ENCODE results near the gene DMAP1. TPM values are rescaled to one million over a fixed set of nuclear protein-coding genes. Genes with fewer than 3 reads are reported as not detected.
A peak's percentile ranks its signal among the peaks of the same experiment; 100 is the strongest.

Gene DMAP1
- total and polyA plus RNA-seq, 9 of the 15 experiments (the other 6 are each of a cell fraction or from before 2014, with no cell fraction given) = 1.5 to 51.2 (median 30.3) TPM

DNA sequence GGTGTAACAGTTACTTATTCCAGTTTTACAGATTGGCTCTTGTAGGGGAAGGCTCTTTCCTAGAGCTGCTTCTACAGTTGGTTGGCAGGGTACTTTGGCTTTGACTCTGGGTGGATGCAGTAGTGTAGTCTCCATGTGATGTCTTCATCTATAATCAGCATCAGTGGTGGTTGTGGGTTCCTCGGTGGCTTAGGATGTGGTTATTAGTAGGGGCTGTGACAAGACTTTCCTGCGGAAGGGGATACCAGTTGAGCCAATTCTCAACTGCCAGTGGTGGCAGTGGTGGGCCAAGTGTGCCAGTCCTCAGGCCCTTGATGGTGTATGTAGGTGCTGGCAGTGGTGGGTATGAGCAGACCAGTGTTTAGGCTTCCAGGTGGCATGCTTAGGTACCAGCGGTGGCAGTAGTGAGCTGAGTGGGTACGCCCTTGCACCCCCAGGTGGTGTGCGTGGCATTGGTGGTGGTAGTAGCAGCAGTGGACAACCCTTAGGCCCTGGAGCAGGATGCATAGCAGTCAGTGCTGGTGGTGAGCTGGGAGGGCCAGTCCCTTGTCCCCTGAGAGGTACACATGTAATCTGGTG lies 44.7 kb upstream of the DMAP1 start:
- ChIA-PET POLR2A (no interaction called here), CTCF (ENCODE audit: low intra/inter-chr PET ratio) (no interaction called here)
- no TSS peak for BruUV-seq (replicated peaks)
- H3K79me2 ChIP-seq (ENCODE audit: control insufficient read depth, insufficient read depth, low read length) = no peaks in the 10 kb centered on the region
- intact Hi-C loops (cut with micrococcal nuclease) (no loop called here), in situ Hi-C loops (cut with MboI) (no loop called here)
- H3K9me1 ChIP-seq (ENCODE audit: control insufficient read depth, insufficient read depth, low read length) = no peaks in the 10 kb centered on the region
- H3K36me3 ChIP-seq (ENCODE audit: control insufficient read depth, insufficient read depth, low read length) = no peaks in the 10 kb centered on the region
- no peak overlapping the region for H3K4me3 ChIP-seq
- TF ChIP-seq, protein P1, sequence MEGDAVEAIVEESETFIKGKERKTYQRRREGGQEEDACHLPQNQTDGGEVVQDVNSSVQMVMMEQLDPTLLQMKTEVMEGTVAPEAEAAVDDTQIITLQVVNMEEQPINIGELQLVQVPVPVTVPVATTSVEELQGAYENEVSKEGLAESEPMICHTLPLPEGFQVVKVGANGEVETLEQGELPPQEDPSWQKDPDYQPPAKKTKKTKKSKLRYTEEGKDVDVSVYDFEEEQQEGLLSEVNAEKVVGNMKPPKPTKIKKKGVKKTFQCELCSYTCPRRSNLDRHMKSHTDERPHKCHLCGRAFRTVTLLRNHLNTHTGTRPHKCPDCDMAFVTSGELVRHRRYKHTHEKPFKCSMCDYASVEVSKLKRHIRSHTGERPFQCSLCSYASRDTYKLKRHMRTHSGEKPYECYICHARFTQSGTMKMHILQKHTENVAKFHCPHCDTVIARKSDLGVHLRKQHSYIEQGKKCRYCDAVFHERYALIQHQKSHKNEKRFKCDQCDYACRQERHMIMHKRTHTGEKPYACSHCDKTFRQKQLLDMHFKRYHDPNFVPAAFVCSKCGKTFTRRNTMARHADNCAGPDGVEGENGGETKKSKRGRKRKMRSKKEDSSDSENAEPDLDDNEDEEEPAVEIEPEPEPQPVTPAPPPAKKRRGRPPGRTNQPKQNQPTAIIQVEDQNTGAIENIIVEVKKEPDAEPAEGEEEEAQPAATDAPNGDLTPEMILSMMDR (IDR thresholded peaks at IDR 0.05 in 2 of 3, conservative IDR thresholded peaks at IDR 0.05 in 1 of 3; ENCODE audit: insufficient read depth in 2 of 3, low read depth in 1 of 3, low read length in 3 of 3) = peak in 1 of 3 experiments; percentile 21; a peak in 1 of 6 replicates
- no peak for TF ChIP-seq KAT8 (IDR thresholded peaks at IDR 0.05; ENCODE audit: low read depth)
- TF ChIP-seq MCM2 (IDR thresholded peaks at IDR 0.05; ENCODE audit: low read depth) = no peak
- TF ChIP-seq FOS (IDR thresholded peaks at IDR 0.05; ENCODE audit: extremely low read depth, insufficient read length) = no peak
- no peak for TF ChIP-seq SMAD3 (CRISPR knock-in tag; conservative IDR thresholded peaks at IDR 0.05)
- TF ChIP-seq, protein P2, sequence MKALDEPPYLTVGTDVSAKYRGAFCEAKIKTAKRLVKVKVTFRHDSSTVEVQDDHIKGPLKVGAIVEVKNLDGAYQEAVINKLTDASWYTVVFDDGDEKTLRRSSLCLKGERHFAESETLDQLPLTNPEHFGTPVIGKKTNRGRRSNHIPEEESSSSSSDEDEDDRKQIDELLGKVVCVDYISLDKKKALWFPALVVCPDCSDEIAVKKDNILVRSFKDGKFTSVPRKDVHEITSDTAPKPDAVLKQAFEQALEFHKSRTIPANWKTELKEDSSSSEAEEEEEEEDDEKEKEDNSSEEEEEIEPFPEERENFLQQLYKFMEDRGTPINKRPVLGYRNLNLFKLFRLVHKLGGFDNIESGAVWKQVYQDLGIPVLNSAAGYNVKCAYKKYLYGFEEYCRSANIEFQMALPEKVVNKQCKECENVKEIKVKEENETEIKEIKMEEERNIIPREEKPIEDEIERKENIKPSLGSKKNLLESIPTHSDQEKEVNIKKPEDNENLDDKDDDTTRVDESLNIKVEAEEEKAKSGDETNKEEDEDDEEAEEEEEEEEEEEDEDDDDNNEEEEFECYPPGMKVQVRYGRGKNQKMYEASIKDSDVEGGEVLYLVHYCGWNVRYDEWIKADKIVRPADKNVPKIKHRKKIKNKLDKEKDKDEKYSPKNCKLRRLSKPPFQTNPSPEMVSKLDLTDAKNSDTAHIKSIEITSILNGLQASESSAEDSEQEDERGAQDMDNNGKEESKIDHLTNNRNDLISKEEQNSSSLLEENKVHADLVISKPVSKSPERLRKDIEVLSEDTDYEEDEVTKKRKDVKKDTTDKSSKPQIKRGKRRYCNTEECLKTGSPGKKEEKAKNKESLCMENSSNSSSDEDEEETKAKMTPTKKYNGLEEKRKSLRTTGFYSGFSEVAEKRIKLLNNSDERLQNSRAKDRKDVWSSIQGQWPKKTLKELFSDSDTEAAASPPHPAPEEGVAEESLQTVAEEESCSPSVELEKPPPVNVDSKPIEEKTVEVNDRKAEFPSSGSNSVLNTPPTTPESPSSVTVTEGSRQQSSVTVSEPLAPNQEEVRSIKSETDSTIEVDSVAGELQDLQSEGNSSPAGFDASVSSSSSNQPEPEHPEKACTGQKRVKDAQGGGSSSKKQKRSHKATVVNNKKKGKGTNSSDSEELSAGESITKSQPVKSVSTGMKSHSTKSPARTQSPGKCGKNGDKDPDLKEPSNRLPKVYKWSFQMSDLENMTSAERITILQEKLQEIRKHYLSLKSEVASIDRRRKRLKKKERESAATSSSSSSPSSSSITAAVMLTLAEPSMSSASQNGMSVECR (CRISPR knock-in tag; IDR thresholded peaks at IDR 0.05) = no peak
- TF ChIP-seq LARP7 (IDR thresholded peaks at IDR 0.05) = no peak
- H3K9ac ChIP-seq (ENCODE audit: insufficient read depth in 1 of 2, low read depth in 2 of 2, low read length in 2 of 2) = no peak overlapping the region
- peaks cover 0 to 2% of the 10 kb centered on the region in 2 experiments; a peak in 1 of 5 replicates for H3K4me1 ChIP-seq (replicated peaks in 1 of 2; ENCODE audit: control insufficient read depth in 2 of 2, insufficient read depth in 2 of 2, low read length in 2 of 2)
- no peak overlapping the region for H3K27ac ChIP-seq (ENCODE audit: extremely low read depth, low read depth, low read length)
- no peaks in the 10 kb centered on the region for H4K20me1 ChIP-seq (replicated peaks; ENCODE audit: control insufficient read depth, insufficient read depth, low read length)
- DNase-seq (ENCODE audit: extremely low read depth in 1 of 4, low spot score in 3 of 4) = no peak
- no peaks in the 10 kb centered on the region for H3K9me3 ChIP-seq (replicated peaks; ENCODE audit: control insufficient read depth, insufficient read depth, low read depth, low read length)
- no peak for ATAC-seq
- H2AFZ ChIP-seq (ENCODE audit: low read depth, low read length) = no peak overlapping the region
- peaks cover 23 to 41% of the 10 kb centered on the region in 2 experiments for H3K27me3 ChIP-seq (ENCODE audit: control insufficient read depth in 2 of 2, insufficient read depth in 2 of 2, low read length in 2 of 2)
- 1% methylated on average over 5 of the region's 5 CpGs for WGBS (ENCODE audit: insufficient coverage, low coverage, missing lambda C conversion rate)
- no peak for FAIRE-seq
- H3K4me2 ChIP-seq (ENCODE audit: insufficient read depth, low read length) = no peak overlapping the region

Data from K562 (cell line).